DND-41 (cell line): ENCODE data around the gene C9orf85.
"Not testable (repeated sequence)": the region's sequence is repeated elsewhere in the genome, so short reads cannot be mapped to it uniquely, and the experiment has no call there.

Experiments used
- ATAC-seq: fragments of 200-7000 bp; cut with Tn5 transposase; 3 replicates; pipeline ENCODE4 v1.9.1; 2021; ENCODE audit warnings: low read depth; ENCODE audit not compliant: insufficient read depth
- DNase-seq: peaks from one replicate; pipeline ENCODE4 v3.0.0-alpha.2; 2020
- H2AFZ ChIP-seq: 2 replicates; pipeline ENCODE4 v1.6.0; 2012; ENCODE audit warnings: low read depth, low read length
- H3K27ac ChIP-seq: 2 replicates; pipeline ENCODE4 v1.5.1; 2012; ENCODE audit warnings: low read length, inconsistent platforms
- H3K27me3 ChIP-seq: fragments of 200-600 bp; sonication (generic); 2 replicates; pipeline ENCODE4 v1.6.0; 2012; ENCODE audit warnings: low read length, mild to moderate bottlenecking, inconsistent platforms; ENCODE audit not compliant: insufficient read depth, poor library complexity
- H3K36me3 ChIP-seq: 2 replicates; pipeline ENCODE4 v1.5.1; 2012; ENCODE audit warnings: low read length, inconsistent platforms; ENCODE audit not compliant: insufficient read depth
- H3K4me1 ChIP-seq: 2 replicates; pipeline ENCODE4 v1.5.1; 2012; ENCODE audit warnings: mild to moderate bottlenecking, low read length; ENCODE audit not compliant: insufficient read depth
- H3K4me2 ChIP-seq: 2 replicates; pipeline ENCODE4 v1.6.0; 2012; ENCODE audit warnings: mild to moderate bottlenecking, moderate library complexity, low read length, inconsistent platforms; ENCODE audit not compliant: insufficient read depth
- H3K4me3 ChIP-seq, 2 experiments: fragments of 200-600 bp in 1 of 2; shearing (Covaris generic) in 1 of 2; 2 replicates each; pipeline ENCODE4 v1.5.1; 2012 to 2016; ENCODE audit warnings: inconsistent platforms in 2 of 2, low read length in 2 of 2, mild to moderate bottlenecking in 2 of 2, low read depth in 1 of 2, moderate library complexity in 1 of 2
- H3K79me2 ChIP-seq: 2 replicates; pipeline ENCODE4 v1.6.0; 2012; ENCODE audit warnings: low read length, inconsistent platforms; ENCODE audit not compliant: insufficient read depth
- H3K9ac ChIP-seq: 2 replicates; pipeline ENCODE4 v1.6.0; 2012; ENCODE audit warnings: low read depth, mild to moderate bottlenecking, inconsistent platforms, low read length, moderate library complexity
- H3K9me3 ChIP-seq: 2 replicates; pipeline ENCODE4 v1.5.1; 2012; ENCODE audit warnings: low read length, moderate library complexity, mild to moderate bottlenecking, inconsistent platforms; ENCODE audit not compliant: insufficient read depth, severe bottlenecking
- H4K20me1 ChIP-seq: 2 replicates; pipeline ENCODE4 v1.6.0; 2012; ENCODE audit warnings: low read length; ENCODE audit not compliant: insufficient read depth
- CTCF ChIP-seq: IDR thresholded peaks from 2 replicates; pipeline ENCODE4 v1.5.1; 2012; ENCODE audit warnings: borderline replicate concordance, low read length, moderate library complexity, mild to moderate bottlenecking; ENCODE audit not compliant: poor library complexity, severe bottlenecking; ENCODE audit errors: extremely low read depth
- EZH2 ChIP-seq: IDR thresholded peaks from 3 replicates; pipeline ENCODE4 v1.6.1; 2012; ENCODE audit warnings: borderline replicate concordance, low read depth, mild to moderate bottlenecking, moderate library complexity, low read length, inconsistent platforms; ENCODE audit not compliant: severe bottlenecking

C9orf85 gene

GRCh38 chr9:72006501-72006900, 95.1 kb downstream of the C9orf85 start:
- TF ChIP-seq CTCF: no peak
- TF ChIP-seq EZH2: no peak
- Histone ChIP-seq H3K79me2 (no peaks in the 10 kb centered on the region), H3K36me3 (no peaks in the 10 kb centered on the region), H3K4me3 (no peak overlapping the region), H4K20me1 (no peaks in the 10 kb centered on the region), H3K27ac (no peak overlapping the region), H3K27me3 (no peaks in the 10 kb centered on the region), H2AFZ (no peak overlapping the region), H3K4me2 (no peak overlapping the region), H3K9me3 (no peaks in the 10 kb centered on the region), H3K4me1 (no peaks in the 10 kb centered on the region), H3K9ac (no peak overlapping the region)
- DNase-seq (no peak), ATAC-seq (no peak)

- H3K4me1 ChIP-seq, H3K4me3 ChIP-seq, ATAC-seq, H3K9ac ChIP-seq, H3K36me3 ChIP-seq, H4K20me1 ChIP-seq, H3K27me3 ChIP-seq, H2AFZ ChIP-seq, H3K4me2 ChIP-seq, DNase-seq, H3K27ac ChIP-seq, H3K79me2 ChIP-seq, H3K9me3 ChIP-seq: not testable (repeated sequence)
These were observed 96.3 kb downstream of the C9orf85 start for GRCh38 chr9:72007726-72008125.

- DNase-seq: no peak
- Histone ChIP-seq H3K4me2 (no peak overlapping the region), H3K9me3 (no peaks in the 10 kb centered on the region), H3K27me3 (no peaks in the 10 kb centered on the region), H3K36me3 (no peaks in the 10 kb centered on the region), H3K4me1 (peaks cover 15% of the 10 kb centered on the region), H3K4me3 (no peak overlapping the region), H2AFZ (no peak overlapping the region), H3K9ac (no peak overlapping the region), H3K79me2 (no peaks in the 10 kb centered on the region), H4K20me1 (no peaks in the 10 kb centered on the region), H3K27ac (no peak overlapping the region)
- no peak for ATAC-seq
- TF ChIP-seq EZH2 (no peak), CTCF (no peak)
These were observed 101.2 kb downstream of the C9orf85 start for GRCh38 chr9:72012646-72013045.

GRCh38 chr9:72013292-72013760, 101.9 kb downstream of the C9orf85 start:
- no peaks in the 10 kb centered on the region for H3K79me2 ChIP-seq
- peaks cover 15% of the 10 kb centered on the region for H3K4me1 ChIP-seq
- no peaks in the 10 kb centered on the region for H4K20me1 ChIP-seq
- H3K4me3 ChIP-seq: no peak overlapping the region
- DNase-seq: peak; percentile 14
- peak overlapping the region; percentile 6; the same call in 1 of the 2 replicates for H2AFZ ChIP-seq
- no peak for TF ChIP-seq EZH2
- TF ChIP-seq CTCF: no peak
- no peaks in the 10 kb centered on the region for H3K9me3 ChIP-seq
- no peak overlapping the region for H3K9ac ChIP-seq
- peak; percentile 90 for ATAC-seq
- H3K4me2 ChIP-seq: no peak overlapping the region
- H3K27me3 ChIP-seq: no peaks in the 10 kb centered on the region
- H3K27ac ChIP-seq: peak overlapping the region; percentile 56; the same call in 1 of the 2 replicates
- no peaks in the 10 kb centered on the region for H3K36me3 ChIP-seq
